GM19372 (cell line): ENCODE results near the gene DOCK4.

Experiments
- ATAC-seq: cut with Tn5 transposase; IDR thresholded peaks from one replicate; pipeline ENCODE4 v1.9.1; 2021; ENCODE audit warnings: mild to moderate bottlenecking, low read depth, moderate library complexity; ENCODE audit not compliant: unreplicated experiment

Gene DOCK4

GRCh38 chr7:112021379-112022044 lies 184.7 kb downstream of the DOCK4 start:
- ATAC-seq = no peak

GRCh38 chr7:112020800-112021199 lies 185.4 kb downstream of the DOCK4 start:
- no peak for ATAC-seq

- no peak for ATAC-seq
Observed at GRCh38 chr7:112019932-112020331, 186.3 kb downstream of the DOCK4 start.

GRCh38 chr7:112018305-112019030 lies 187.7 kb downstream of the DOCK4 start:
- ATAC-seq = no peak

- ATAC-seq = no peak
Observed at GRCh38 chr7:112015146-112015545, 191.1 kb downstream of the DOCK4 start.

- ATAC-seq = no peak
Observed at GRCh38 chr7:112014347-112014746, 191.9 kb downstream of the DOCK4 start.

GRCh38 chr7:112013274-112013673 lies 192.9 kb downstream of the DOCK4 start:
- no peak for ATAC-seq

- no peak for ATAC-seq
Observed at GRCh38 chr7:112012242-112012641, 194.0 kb downstream of the DOCK4 start.

- ATAC-seq = no peak
Observed at GRCh38 chr7:112010994-112011393, 195.2 kb downstream of the DOCK4 start.

GRCh38 chr7:112010109-112010508 lies 196.1 kb downstream of the DOCK4 start:
- no peak for ATAC-seq

GRCh38 chr7:112009081-112009480 lies 197.1 kb downstream of the DOCK4 start:
- no peak for ATAC-seq

GRCh38 chr7:112007185-112007584 lies 199.0 kb downstream of the DOCK4 start:
- no peak for ATAC-seq

- ATAC-seq = no peak
Observed at GRCh38 chr7:112006071-112006470, 200.1 kb downstream of the DOCK4 start.

GRCh38 chr7:112005205-112005775 lies 200.9 kb downstream of the DOCK4 start:
- ATAC-seq = no peak

GRCh38 chr7:112001091-112001826 lies 204.9 kb downstream of the DOCK4 start:
- ATAC-seq = no peak

GRCh38 chr7:111998326-111998725 lies 207.9 kb downstream of the DOCK4 start:
- no peak for ATAC-seq

- ATAC-seq = no peak
Observed at GRCh38 chr7:111997546-111997945, 208.7 kb downstream of the DOCK4 start.

- no peak for ATAC-seq
Observed at GRCh38 chr7:111992601-111993000, 213.6 kb downstream of the DOCK4 start.

GRCh38 chr7:111990643-111991042 lies 215.6 kb downstream of the DOCK4 start:
- no peak for ATAC-seq

- no peak for ATAC-seq
Observed at GRCh38 chr7:111987886-111988285, 218.3 kb downstream of the DOCK4 start.
